Stomach smooth muscle (tissue), 2 donors: ENCODE measurements around the gene INSR.

Source experiments
- H3K27ac ChIP-seq: one replicate; pipeline ENCODE4 v1.7.0; 2013; ENCODE audit warnings: mild to moderate bottlenecking, low read length, inconsistent platforms
- H3K27me3 ChIP-seq, 2 donors: one replicate each; pipeline ENCODE4 v1.7.0; 2013; ENCODE audit warnings: low read length in 2 of 2; ENCODE audit not compliant: insufficient read depth in 2 of 2, control insufficient read depth in 1 of 2
- H3K36me3 ChIP-seq, 2 donors: one replicate each; pipeline ENCODE4 v1.7.0; 2013; ENCODE audit warnings: low read length in 2 of 2; ENCODE audit not compliant: control insufficient read depth in 2 of 2, insufficient read depth in 2 of 2
- H3K4me1 ChIP-seq: one replicate; pipeline ENCODE4 v1.7.0; 2013; ENCODE audit warnings: low read length; ENCODE audit not compliant: control insufficient read depth, insufficient read depth
- H3K4me3 ChIP-seq, 2 donors: one replicate each; pipeline ENCODE4 v1.7.0; 2013; ENCODE audit warnings: low read length in 2 of 2
- H3K9ac ChIP-seq, 2 donors: one replicate each; pipeline ENCODE4 v1.7.0; 2013; ENCODE audit warnings: low read length in 2 of 2, mild to moderate bottlenecking in 1 of 2
- H3K9me3 ChIP-seq, 2 donors: one replicate each; pipeline ENCODE4 v1.7.0; 2013; ENCODE audit warnings: low read length in 2 of 2; ENCODE audit not compliant: control insufficient read depth in 2 of 2
- donor health status: healthy.
- donor health status: Pancreatic carcinoma.

Gene INSR

GRCh38 chr19:7119582-7119981 lies 174.6 kb downstream of the INSR start:
- Histone ChIP-seq H3K4me1 (no peaks in the 10 kb centered on the region), H3K36me3 (peaks cover 47 to 54% of the 10 kb centered on the region in 2 donors), H3K27ac (no peak overlapping the region), H3K4me3 (no peak overlapping the region), H3K9ac (no peak overlapping the region), H3K27me3 (no peaks in the 10 kb centered on the region), H3K9me3 (no peaks in the 10 kb centered on the region)

- no peak overlapping the region for H3K4me3 ChIP-seq
- no peaks in the 10 kb centered on the region for H3K27me3 ChIP-seq
- H3K9me3 ChIP-seq, result no peaks in the 10 kb centered on the region
- peaks cover 43 to 49% of the 10 kb centered on the region in 2 donors for H3K36me3 ChIP-seq
- H3K4me1 ChIP-seq, result no peaks in the 10 kb centered on the region
- no peak overlapping the region for H3K9ac ChIP-seq
- H3K27ac ChIP-seq, result no peak overlapping the region
These were observed 177.0 kb downstream of the INSR start for GRCh38 chr19:7117248-7117647.

- no peaks in the 10 kb centered on the region for H3K4me1 ChIP-seq
- H3K27ac ChIP-seq, result no peak overlapping the region
- no peak overlapping the region for H3K9ac ChIP-seq
- H3K4me3 ChIP-seq, result no peak overlapping the region
- peaks cover 32 to 40% of the 10 kb centered on the region in 2 donors for H3K36me3 ChIP-seq
- no peaks in the 10 kb centered on the region for H3K9me3 ChIP-seq
- no peaks in the 10 kb centered on the region for H3K27me3 ChIP-seq
These were observed 178.5 kb downstream of the INSR start for GRCh38 chr19:7115721-7116120.

- peaks cover 13 to 20% of the 10 kb centered on the region in 2 donors for H3K36me3 ChIP-seq
- H3K4me1 ChIP-seq, result no peaks in the 10 kb centered on the region
- no peaks in the 10 kb centered on the region for H3K9me3 ChIP-seq
- no peak overlapping the region for H3K9ac ChIP-seq
- H3K27ac ChIP-seq, result no peak overlapping the region
- H3K4me3 ChIP-seq, result no peak overlapping the region
- H3K27me3 ChIP-seq, result no peaks in the 10 kb centered on the region
These were observed 181.0 kb downstream of the INSR start for GRCh38 chr19:7113233-7113632.

GRCh38 chr19:7112675-7113074 lies 181.5 kb downstream of the INSR start:
- H3K4me1 ChIP-seq, result no peaks in the 10 kb centered on the region
- no peaks in the 10 kb centered on the region for H3K27me3 ChIP-seq
- no peak overlapping the region for H3K9ac ChIP-seq
- H3K27ac ChIP-seq, result no peak overlapping the region
- H3K9me3 ChIP-seq, result no peaks in the 10 kb centered on the region
- peaks cover 13 to 18% of the 10 kb centered on the region in 2 donors for H3K36me3 ChIP-seq
- H3K4me3 ChIP-seq, result no peak overlapping the region

- no peak overlapping the region for H3K27ac ChIP-seq
- no peaks in the 10 kb centered on the region for H3K9me3 ChIP-seq
- no peak overlapping the region for H3K9ac ChIP-seq
- peaks cover 0 to 2% of the 10 kb centered on the region in 2 donors for H3K27me3 ChIP-seq
- no peaks in the 10 kb centered on the region for H3K36me3 ChIP-seq
- H3K4me3 ChIP-seq, result no peak overlapping the region
- H3K4me1 ChIP-seq, result no peaks in the 10 kb centered on the region
These were observed 184.4 kb downstream of the INSR start for GRCh38 chr19:7109678-7110289.

- Histone ChIP-seq H3K4me3 (no peak overlapping the region), H3K27ac (no peak overlapping the region), H3K9me3 (no peaks in the 10 kb centered on the region), H3K9ac (no peak overlapping the region), H3K4me1 (peaks cover 2% of the 10 kb centered on the region), H3K36me3 (no peaks in the 10 kb centered on the region), H3K27me3 (peaks cover 0 to 5% of the 10 kb centered on the region in 2 donors)
These were observed 187.2 kb downstream of the INSR start for GRCh38 chr19:7106711-7107657.

- H3K9ac ChIP-seq, result no peak overlapping the region
- H3K27me3 ChIP-seq, result peaks cover 0 to 5% of the 10 kb centered on the region in 2 donors
- no peaks in the 10 kb centered on the region for H3K36me3 ChIP-seq
- H3K4me1 ChIP-seq, result peaks cover 4% of the 10 kb centered on the region
- H3K4me3 ChIP-seq, result no peak overlapping the region
- H3K27ac ChIP-seq, result no peak overlapping the region
- no peaks in the 10 kb centered on the region for H3K9me3 ChIP-seq
These were observed 189.3 kb downstream of the INSR start for GRCh38 chr19:7104747-7105447.

GRCh38 chr19:7101498-7102253 lies 192.5 kb downstream of the INSR start:
- no peak overlapping the region for H3K27ac ChIP-seq
- no peak overlapping the region for H3K4me3 ChIP-seq
- H3K27me3 ChIP-seq, result peaks cover 0 to 5% of the 10 kb centered on the region in 2 donors
- no peak overlapping the region for H3K9ac ChIP-seq
- H3K36me3 ChIP-seq, result no peaks in the 10 kb centered on the region
- H3K9me3 ChIP-seq, result no peaks in the 10 kb centered on the region
- peaks cover 9% of the 10 kb centered on the region for H3K4me1 ChIP-seq

- peak overlapping the region; percentile 68 to 89 for H3K4me3 ChIP-seq
- peak overlapping the region; percentile 68 to 94 for H3K9ac ChIP-seq
- H3K27ac ChIP-seq, result peak overlapping the region; percentile 92
- peaks cover 0 to 5% of the 10 kb centered on the region in 2 donors for H3K9me3 ChIP-seq
- peaks cover 0 to 1% of the 10 kb centered on the region in 2 donors for H3K27me3 ChIP-seq
- no peaks in the 10 kb centered on the region for H3K36me3 ChIP-seq
- H3K4me1 ChIP-seq, result peaks cover 9% of the 10 kb centered on the region
These were observed 194.7 kb downstream of the INSR start for GRCh38 chr19:7099597-7099921.
